ENCODE data around the gene ACSS1. TPM values are rescaled to one million over a fixed set of nuclear protein-coding genes. Genes with fewer than 3 reads are reported as not detected.

Gene ACSS1
- total RNA-seq, 2 experiments from 2014 or later: 40.9 to 42.5 TPM

GRCh38 chr20:25085756-25086495 lies 28.0 kb upstream of the ACSS1 start:
- Mint-ChIP-seq H3K4me1 (ENCODE audit: low read depth) (peaks cover 22% of the 10 kb centered on the region), H3K9me3 (ENCODE audit: insufficient read depth) (no peaks in the 10 kb centered on the region), H3K36me3 (ENCODE audit: low read depth) (peaks cover under 1% of the 10 kb centered on the region), H3K4me3 (no peak overlapping the region), H3K27me3 (ENCODE audit: low read depth) (peaks cover 49% of the 10 kb centered on the region), H3K27ac (no peak overlapping the region)
- no peak for DNase-seq
- POLR2A ChIA-PET: no interaction called here
- no peak for ATAC-seq
- CTCF ChIA-PET: interaction anchor here (1.2 to 1.5 kb wide), 4 partner anchors 20 to 93 kb away, joined by 3 to 6 read pairs (median 4); no protein-coding TSS in a partner anchor

- H3K4me1 Mint-ChIP-seq (ENCODE audit: low read depth): peaks cover 13% of the 10 kb centered on the region
- ATAC-seq (no peak), DNase-seq (no peak)
- ChIA-PET POLR2A (no interaction called here), CTCF (interaction anchor here (1.1 to 1.3 kb wide), 2 partner anchors 25 to 94 kb away, joined by 3 to 6 read pairs; no protein-coding TSS in a partner anchor)
- H3K27me3 Mint-ChIP-seq (ENCODE audit: low read depth): peaks cover 60% of the 10 kb centered on the region
- H3K27ac Mint-ChIP-seq: no peak overlapping the region
- H3K9me3 Mint-ChIP-seq (ENCODE audit: insufficient read depth): no peaks in the 10 kb centered on the region
- H3K4me3 Mint-ChIP-seq: no peak overlapping the region
- H3K36me3 Mint-ChIP-seq (ENCODE audit: low read depth): peaks cover 4% of the 10 kb centered on the region
Measured at GRCh38 chr20:25084626-25085187, 26.8 kb upstream of the ACSS1 start.

GRCh38 chr20:25083773-25084625 lies 26.1 kb upstream of the ACSS1 start:
- ChIA-PET POLR2A (no interaction called here), CTCF (interaction anchor here (1.1 to 1.3 kb wide), 2 partner anchors 25 to 95 kb away, joined by 3 to 6 read pairs; no protein-coding TSS in a partner anchor)
- Mint-ChIP-seq H3K27ac (no peak overlapping the region), H3K9me3 (ENCODE audit: insufficient read depth) (no peaks in the 10 kb centered on the region), H3K36me3 (ENCODE audit: low read depth) (peaks cover 4% of the 10 kb centered on the region), H3K27me3 (ENCODE audit: low read depth) (peaks cover 65% of the 10 kb centered on the region), H3K4me3 (no peak overlapping the region), H3K4me1 (ENCODE audit: low read depth) (peaks cover 10% of the 10 kb centered on the region)
- DNase-seq: no peak
- ATAC-seq: no peak

GRCh38 chr20:25083141-25083772 lies 25.3 kb upstream of the ACSS1 start:
- CTCF ChIA-PET: no interaction called here
- no peaks in the 10 kb centered on the region for H3K9me3 Mint-ChIP-seq (ENCODE audit: insufficient read depth)
- peaks cover 10% of the 10 kb centered on the region for H3K4me1 Mint-ChIP-seq (ENCODE audit: low read depth)
- H3K36me3 Mint-ChIP-seq (ENCODE audit: low read depth): peaks cover 4% of the 10 kb centered on the region
- peaks cover 72% of the 10 kb centered on the region for H3K27me3 Mint-ChIP-seq (ENCODE audit: low read depth)
- no peak for DNase-seq
- no peak for ATAC-seq
- H3K27ac Mint-ChIP-seq: no peak overlapping the region
- H3K4me3 Mint-ChIP-seq: no peak overlapping the region
- POLR2A ChIA-PET: no interaction called here

GRCh38 chr20:25082498-25082873 lies 24.5 kb upstream of the ACSS1 start:
- Mint-ChIP-seq H3K27me3 (ENCODE audit: low read depth) (peaks cover 80% of the 10 kb centered on the region), H3K36me3 (ENCODE audit: low read depth) (peaks cover 4% of the 10 kb centered on the region), H3K27ac (no peak overlapping the region), H3K4me3 (no peak overlapping the region), H3K9me3 (ENCODE audit: insufficient read depth) (no peaks in the 10 kb centered on the region), H3K4me1 (ENCODE audit: low read depth) (peaks cover 10% of the 10 kb centered on the region)
- ChIA-PET POLR2A (no interaction called here), CTCF (no interaction called here)
- no peak for DNase-seq
- ATAC-seq: no peak

- ATAC-seq (no peak), DNase-seq (no peak)
- H3K9me3 Mint-ChIP-seq (ENCODE audit: insufficient read depth): no peaks in the 10 kb centered on the region
- H3K4me1 Mint-ChIP-seq (ENCODE audit: low read depth): peaks cover 10% of the 10 kb centered on the region
- no peak within 1 kb of the TSS for H3K4me3 Mint-ChIP-seq
- ChIA-PET POLR2A (no interaction called here), CTCF (no interaction called here)
- H3K27ac Mint-ChIP-seq: no peak within 1 kb of the TSS
- peaks cover 83% of the 10 kb centered on the region for H3K27me3 Mint-ChIP-seq (ENCODE audit: low read depth)
- peaks cover 4% of the 10 kb centered on the region for H3K36me3 Mint-ChIP-seq (ENCODE audit: low read depth)
Measured at GRCh38 chr20:25081730-25082497, 24.0 kb upstream of the ACSS1 start, which contains the start of gene VSX1. Gene VSX1, minus strand, starts transcription at chr20:25082141. Its CDS starts 45 bp downstream, at chr20:25082096.

GRCh38 chr20:25081065-25081729 lies 23.3 kb upstream of the ACSS1 start:
- peak; percentile 65 for ATAC-seq
- DNase-seq: peak; percentile 67
- Mint-ChIP-seq H3K4me3 (no peak overlapping the region), H3K4me1 (ENCODE audit: low read depth) (peaks cover 10% of the 10 kb centered on the region), H3K9me3 (ENCODE audit: insufficient read depth) (no peaks in the 10 kb centered on the region), H3K27me3 (ENCODE audit: low read depth) (peaks cover 86% of the 10 kb centered on the region), H3K36me3 (ENCODE audit: low read depth) (peaks cover 4% of the 10 kb centered on the region), H3K27ac (no peak overlapping the region)
- CTCF ChIA-PET: no interaction called here
- POLR2A ChIA-PET: no interaction called here

GRCh38 chr20:25079171-25079570 lies 21.2 kb upstream of the ACSS1 start:
- no peak overlapping the region for H3K4me3 Mint-ChIP-seq
- no peaks in the 10 kb centered on the region for H3K9me3 Mint-ChIP-seq (ENCODE audit: insufficient read depth)
- peaks cover 7% of the 10 kb centered on the region for H3K4me1 Mint-ChIP-seq (ENCODE audit: low read depth)
- H3K27me3 Mint-ChIP-seq (ENCODE audit: low read depth): peaks cover 81% of the 10 kb centered on the region
- DNase-seq: peak; percentile 13
- ATAC-seq: no peak
- ChIA-PET CTCF (interaction anchor here (1.3 to 2.6 kb wide), 3 partner anchors 11 to 100 kb away, joined by 4 to 8 read pairs (median 4); no protein-coding TSS in a partner anchor), POLR2A (no interaction called here)
- peaks cover 4% of the 10 kb centered on the region for H3K36me3 Mint-ChIP-seq (ENCODE audit: low read depth)
- no peak overlapping the region for H3K27ac Mint-ChIP-seq

GRCh38 chr20:25078662-25079061 lies 20.7 kb upstream of the ACSS1 start:
- Mint-ChIP-seq H3K4me1 (ENCODE audit: low read depth) (peaks cover 7% of the 10 kb centered on the region), H3K36me3 (ENCODE audit: low read depth) (peaks cover 4% of the 10 kb centered on the region), H3K27me3 (ENCODE audit: low read depth) (peaks cover 76% of the 10 kb centered on the region), H3K9me3 (ENCODE audit: insufficient read depth) (no peaks in the 10 kb centered on the region), H3K27ac (no peak overlapping the region), H3K4me3 (no peak overlapping the region)
- ATAC-seq (no peak), DNase-seq (peak; percentile 8)
- ChIA-PET CTCF (interaction anchor here (1.3 to 2.6 kb wide), 3 partner anchors 11 to 100 kb away, joined by 4 to 8 read pairs (median 4); no protein-coding TSS in a partner anchor), POLR2A (no interaction called here)

GRCh38 chr20:25077610-25078169 lies 19.8 kb upstream of the ACSS1 start:
- Mint-ChIP-seq H3K36me3 (ENCODE audit: low read depth) (peaks cover 4% of the 10 kb centered on the region), H3K4me1 (ENCODE audit: low read depth) (peaks cover 7% of the 10 kb centered on the region), H3K27me3 (ENCODE audit: low read depth) (peaks cover 72% of the 10 kb centered on the region), H3K4me3 (no peak overlapping the region), H3K27ac (no peak overlapping the region), H3K9me3 (ENCODE audit: insufficient read depth) (no peaks in the 10 kb centered on the region)
- ATAC-seq: peak; percentile 33
- ChIA-PET POLR2A (no interaction called here), CTCF (interaction anchor here (1.5 to 2.6 kb wide), 2 partner anchors 12 to 101 kb away, joined by 4 to 8 read pairs; no protein-coding TSS in a partner anchor)
- DNase-seq: peak; percentile 18

All from activated CD8-positive, alpha-beta T cell treated with anti-CD3 and anti-CD28 coated beads, Interleukin-2, amount 10 ng/mL, durations not matched to agents 7 days and 5 days (primary cell).